H9 (cell line): Measurements from ENCODE around the gene CYREN. TPM values are rescaled to one million over a fixed set of nuclear protein-coding genes. Genes with fewer than 3 reads are reported as not detected.

Source experiments
- DNase-seq: peaks from one replicate; pipeline ENCODE4 v3.0.0-alpha.2; 2017
- H2AFZ ChIP-seq: one replicate; pipeline ENCODE4 v1.6.1; 2013; ENCODE audit warnings: mild to moderate bottlenecking, low read length, control low read depth, moderate library complexity
- H2AK5ac ChIP-seq: 2 replicates; pipeline ENCODE4 v1.6.1; 2013; ENCODE audit warnings: low read length, control low read depth, mixed read lengths; ENCODE audit not compliant: insufficient read length
- H2BK120ac ChIP-seq: one replicate; pipeline ENCODE4 v1.6.1; 2013; ENCODE audit warnings: low read depth, mild to moderate bottlenecking, low read length, control low read depth, inconsistent platforms; ENCODE audit not compliant: poor library complexity, severe bottlenecking
- H2BK12ac ChIP-seq: 2 replicates; pipeline ENCODE4 v1.6.1; 2013; ENCODE audit warnings: low read length, control low read depth, mixed read lengths, low read depth; ENCODE audit not compliant: insufficient read length
- H2BK15ac ChIP-seq: 2 replicates; pipeline ENCODE4 v1.6.1; 2013; ENCODE audit warnings: low read depth, low read length, control low read depth
- H2BK20ac ChIP-seq: one replicate; pipeline ENCODE4 v1.6.1; 2013; ENCODE audit warnings: low read depth, mild to moderate bottlenecking, low read length, control low read depth, inconsistent platforms; ENCODE audit not compliant: poor library complexity, severe bottlenecking
- H2BK5ac ChIP-seq: 2 replicates; pipeline ENCODE4 v1.6.1; 2013; ENCODE audit warnings: low read length, control low read depth, mixed read lengths; ENCODE audit not compliant: insufficient read length
- H3K14ac ChIP-seq: 2 replicates; pipeline ENCODE4 v1.6.1; 2013; ENCODE audit warnings: low read length, control low read depth; ENCODE audit not compliant: insufficient read depth
- H3K18ac ChIP-seq: 2 replicates; pipeline ENCODE4 v1.6.1; 2013; ENCODE audit warnings: low read depth, mild to moderate bottlenecking, mixed read lengths, low read length, control low read depth; ENCODE audit not compliant: insufficient read length
- H3K23ac ChIP-seq: 2 replicates; pipeline ENCODE4 v1.6.1; 2013; ENCODE audit warnings: low read length, control low read depth, mixed read lengths, low read depth; ENCODE audit not compliant: insufficient read length
- H3K23me2 ChIP-seq: 2 replicates; pipeline ENCODE4 v1.6.1; 2013; ENCODE audit warnings: low read depth, mild to moderate bottlenecking, mixed read lengths, low read length, control low read depth; ENCODE audit not compliant: insufficient read length, poor library complexity, severe bottlenecking
- H3K27ac ChIP-seq: 2 replicates; pipeline ENCODE4 v1.5.1; 2013; ENCODE audit warnings: low read length, control low read depth, mixed read lengths, low read depth; ENCODE audit not compliant: insufficient read length
- H3K27me3 ChIP-seq: 2 replicates; pipeline ENCODE4 v1.6.1; 2013; ENCODE audit warnings: low read length, control low read depth, inconsistent platforms; ENCODE audit not compliant: insufficient read depth
- H3K4ac ChIP-seq: 2 replicates; pipeline ENCODE4 v1.6.1; 2013; ENCODE audit warnings: low read depth, mild to moderate bottlenecking, control low read depth, inconsistent platforms, low read length, moderate library complexity
- H3K4me1 ChIP-seq: 2 replicates; pipeline ENCODE4 v1.6.1; 2013; ENCODE audit warnings: low read length, control low read depth, inconsistent platforms; ENCODE audit not compliant: insufficient read depth
- H3K4me2 ChIP-seq: 2 replicates; pipeline ENCODE4 v1.6.1; 2013; ENCODE audit warnings: low read length, control low read depth, mixed read lengths; ENCODE audit not compliant: insufficient read length, insufficient read depth
- H3K56ac ChIP-seq: 2 replicates; pipeline ENCODE4 v1.6.1; 2013; ENCODE audit warnings: low read depth, mild to moderate bottlenecking, mixed read lengths, low read length, control low read depth; ENCODE audit not compliant: insufficient read length
- H3K79me1 ChIP-seq: 2 replicates; pipeline ENCODE4 v1.6.1; 2013; ENCODE audit warnings: low read depth, mild to moderate bottlenecking, moderate library complexity, low read length, control low read depth, inconsistent platforms; ENCODE audit not compliant: insufficient read depth, poor library complexity, severe bottlenecking
- H3K79me2 ChIP-seq: 2 replicates; pipeline ENCODE4 v1.6.1; 2013; ENCODE audit warnings: low read length, control low read depth, inconsistent platforms; ENCODE audit not compliant: insufficient read depth
- H3K9ac ChIP-seq: 2 replicates; pipeline ENCODE4 v1.6.1; 2013; ENCODE audit warnings: low read length, control low read depth, mixed read lengths; ENCODE audit not compliant: insufficient read length; ENCODE audit errors: extremely low read depth
- H3K9me3 ChIP-seq: one replicate; pipeline ENCODE4 v1.6.1; 2013; ENCODE audit warnings: low read depth, low read length, inconsistent platforms; ENCODE audit not compliant: control insufficient read depth
- H3T11ph ChIP-seq: one replicate; pipeline ENCODE4 v1.6.1; 2013; ENCODE audit warnings: mild to moderate bottlenecking, low read length, control low read depth, inconsistent platforms
- H4K20me1 ChIP-seq: one replicate; pipeline ENCODE4 v1.6.1; 2013; ENCODE audit not compliant: control insufficient read depth, insufficient read length, insufficient read depth
- H4K5ac ChIP-seq: 2 replicates; pipeline ENCODE4 v1.6.1; 2013; ENCODE audit warnings: low read depth, mild to moderate bottlenecking, mixed read lengths, low read length, control low read depth; ENCODE audit not compliant: insufficient read length
- H4K8ac ChIP-seq: replicated peaks from 2 replicates; pipeline ENCODE4 v1.6.1; 2013; ENCODE audit warnings: low read length, control low read depth, mixed read lengths, low read depth; ENCODE audit not compliant: insufficient read length
- H4K91ac ChIP-seq: 2 replicates; pipeline ENCODE4 v1.6.1; 2013; ENCODE audit warnings: low read depth, mild to moderate bottlenecking, moderate library complexity, mixed read lengths, low read length, control low read depth; ENCODE audit not compliant: insufficient read length
- H3K27ac Mint-ChIP-seq, 3 experiments: 2 replicates in 2 of 3; 3 replicates in 1 of 3; pipeline ENCODE4 v1.8.0; 2020 to 2021; ENCODE audit warnings: mixed read lengths in 3 of 3, mild to moderate bottlenecking in 1 of 3, moderate library complexity in 1 of 3
- H3K27me3 Mint-ChIP-seq: 2 replicates; pipeline ENCODE4 v1.8.0; 2021; ENCODE audit warnings: low read depth, mild to moderate bottlenecking, moderate library complexity, mixed read lengths
- H3K36me3 Mint-ChIP-seq, 3 experiments: 2 replicates in 2 of 3; 3 replicates in 1 of 3; pipeline ENCODE4 v1.8.0; 2020 to 2021; ENCODE audit warnings: low read depth in 3 of 3, mixed read lengths in 3 of 3; ENCODE audit not compliant: insufficient read depth in 1 of 3
- H3K4me1 Mint-ChIP-seq, 2 experiments: 2 replicates each; pipeline ENCODE4 v1.8.0; 2020; ENCODE audit warnings: mixed read lengths in 2 of 2
- H3K4me3 Mint-ChIP-seq, 2 experiments: 2 replicates in 1 of 2; 3 replicates in 1 of 2; pipeline ENCODE4 v1.8.0; 2020 to 2021; ENCODE audit warnings: mild to moderate bottlenecking in 2 of 2, mixed read lengths in 2 of 2, moderate library complexity in 1 of 2
- H3K9me3 Mint-ChIP-seq, 2 experiments: 2 replicates in 1 of 2; 3 replicates in 1 of 2; pipeline ENCODE4 v1.8.0; 2020; ENCODE audit warnings: mild to moderate bottlenecking in 2 of 2, mixed read lengths in 2 of 2, moderate library complexity in 1 of 2
- CTCF ChIP-seq: fragments of 200-600 bp; sonication (generic); conservative IDR thresholded peaks from 3 replicates; pipeline ENCODE4 v1.8.0; 2021; ENCODE audit warnings: antibody characterized with exemption, mild to moderate bottlenecking
- whole genome bisulfite sequencing: extraction: QIAGEN DNeasy Blood & Tissue Kit; methylation state at CpG from one replicate; pipeline ENCODE4 v1.1.7; 2013; ENCODE audit warnings: missing lambda C conversion rate, low lambda C conversion rate, mixed read lengths; ENCODE audit not compliant: insufficient read length; ENCODE audit errors: extremely low coverage; 5-methylcytosine and 5-hydroxymethylcytosine counted together
- total RNA-seq: library from RNA; stranded (reverse); gene quantifications from 2 replicates; pipeline ENCODE4 v1.2.1, GENCODE V29; 2021

Gene CYREN
- total RNA-seq, 1 experiment from 2014 or later = 72.0 TPM

GRCh38 chr7:135209225-135209834 lies 38.8 kb upstream of the CYREN start:
- Histone ChIP-seq H4K5ac (no peak overlapping the region), H2AK5ac (no peak overlapping the region), H3K79me1 (no peaks in the 10 kb centered on the region), H4K20me1 (no peaks in the 10 kb centered on the region), H2BK15ac (no peak overlapping the region), H3K14ac (no peak overlapping the region), H3K79me2 (no peaks in the 10 kb centered on the region), H3K27ac (no peak overlapping the region), H4K8ac (no peak overlapping the region), H3K4me2 (no peak overlapping the region), H3K23ac (no peak overlapping the region), H3K23me2 (peaks cover 8% of the 10 kb centered on the region), H2BK20ac (no peak overlapping the region), H2BK120ac (no peak overlapping the region), H3K27me3 (no peaks in the 10 kb centered on the region), H4K91ac (no peak overlapping the region), H2BK5ac (no peak overlapping the region), H3K56ac (no peak overlapping the region), H3K18ac (no peak overlapping the region), H3T11ph (no peak overlapping the region), H3K4ac (no peak overlapping the region), H2BK12ac (no peak overlapping the region), H2AFZ (no peak overlapping the region), H3K9me3 (no peaks in the 10 kb centered on the region), H3K4me1 (0 out of 2 replicates have a peak, but pooled peaks cover 2% of the 10 kb centered on the region), H3K9ac (no peak overlapping the region)
- Mint-ChIP-seq H3K27me3 (peaks cover 10% of the 10 kb centered on the region), H3K4me1 (peaks cover 10 to 24% of the 10 kb centered on the region in 2 experiments), H3K4me3 (no peak overlapping the region), H3K9me3 (no peaks in the 10 kb centered on the region), H3K27ac (no peak overlapping the region), H3K36me3 (peaks cover 0 to 8% (median 0%) of the 10 kb centered on the region in 3 experiments; a peak in 3 of 7 replicates)
- no peak for TF ChIP-seq CTCF
- no CpG with 5 or more reads among the region's 7 CpGs for WGBS
- no peak for DNase-seq
